GM21723 (cell line): ENCODE data around the gene NHLRC1.

Source experiments
- ATAC-seq: cut with Tn5 transposase; IDR thresholded peaks from one replicate; pipeline ENCODE4 v1.9.1; 2021; ENCODE audit warnings: mild to moderate bottlenecking, moderate library complexity; ENCODE audit not compliant: unreplicated experiment

The NHLRC1 gene

DNA sequence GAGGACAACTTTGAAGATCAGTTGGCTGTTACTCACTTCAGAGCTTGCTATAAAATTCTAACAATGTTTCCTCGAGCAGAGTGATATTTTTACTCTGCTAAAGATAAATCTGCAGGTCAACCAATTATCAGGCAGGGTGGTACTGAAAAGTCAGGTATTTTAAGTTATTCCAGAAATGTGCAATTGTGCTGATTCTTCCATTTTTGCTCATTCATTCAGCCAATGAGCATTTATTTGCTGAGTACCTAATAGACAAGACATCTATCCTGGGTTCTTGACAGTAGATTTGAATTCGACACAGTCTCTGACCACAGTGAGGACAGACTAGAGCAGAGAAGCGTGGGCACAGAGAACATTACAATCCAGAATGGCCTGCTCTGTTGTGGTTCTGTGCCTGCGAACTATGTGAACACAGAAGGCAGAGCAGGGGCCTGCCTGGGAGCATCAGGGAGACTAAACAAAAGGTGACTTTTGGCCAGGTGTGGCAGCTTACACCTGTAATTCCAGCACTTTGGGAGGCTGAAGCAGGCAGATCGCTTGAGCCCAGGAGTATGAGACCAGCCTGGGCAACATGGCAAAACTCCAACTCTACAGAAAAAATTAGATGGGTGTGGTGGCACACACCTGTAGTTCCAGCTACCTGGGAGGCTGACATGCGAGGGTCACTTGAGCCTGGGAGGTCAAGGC, 17.6 kb upstream of the NHLRC1 start:
- no peak for ATAC-seq

DNA sequence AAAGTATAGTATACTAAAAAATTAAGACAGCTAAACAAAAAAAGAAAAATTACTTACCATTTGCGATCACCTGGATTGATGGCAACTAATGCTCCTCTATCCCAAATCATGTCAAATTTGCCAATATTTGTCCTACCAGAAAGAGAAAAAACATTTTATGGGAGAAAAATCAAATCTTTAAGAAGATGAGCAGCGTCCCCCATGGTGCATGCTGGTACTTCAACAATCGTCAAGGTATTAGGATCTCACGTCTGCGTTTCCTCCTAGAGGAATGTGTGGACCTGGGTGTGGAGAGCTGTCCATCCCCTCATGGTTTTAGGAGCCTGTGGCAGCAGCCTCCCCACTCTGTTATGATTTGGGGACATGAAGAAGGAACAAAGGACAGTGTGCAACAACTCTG, 16.4 kb upstream of the NHLRC1 start:
- no peak for ATAC-seq

GRCh38 chr6:18136260-18136659, 13.8 kb upstream of the NHLRC1 start:
- ATAC-seq = no peak

DNA sequence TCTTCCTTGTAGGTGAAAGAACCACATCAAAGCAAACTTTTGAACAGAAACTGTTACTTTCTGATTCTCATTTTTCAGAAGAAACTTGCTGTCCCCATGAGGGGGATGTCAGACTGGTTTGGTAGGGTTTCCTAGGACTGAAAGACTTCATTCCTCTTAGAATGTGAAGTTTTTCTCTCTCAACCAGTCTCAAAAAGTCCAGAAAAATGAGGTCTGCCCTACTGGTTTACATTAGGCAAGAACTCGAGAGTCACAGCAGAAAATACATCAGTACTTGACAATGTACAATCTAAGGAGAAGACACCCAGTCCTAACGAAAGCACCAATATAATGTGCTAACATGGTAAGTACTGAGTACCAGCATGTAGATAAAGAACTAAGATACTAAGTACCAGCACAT, 12.7 kb upstream of the NHLRC1 start:
- no peak for ATAC-seq

DNA sequence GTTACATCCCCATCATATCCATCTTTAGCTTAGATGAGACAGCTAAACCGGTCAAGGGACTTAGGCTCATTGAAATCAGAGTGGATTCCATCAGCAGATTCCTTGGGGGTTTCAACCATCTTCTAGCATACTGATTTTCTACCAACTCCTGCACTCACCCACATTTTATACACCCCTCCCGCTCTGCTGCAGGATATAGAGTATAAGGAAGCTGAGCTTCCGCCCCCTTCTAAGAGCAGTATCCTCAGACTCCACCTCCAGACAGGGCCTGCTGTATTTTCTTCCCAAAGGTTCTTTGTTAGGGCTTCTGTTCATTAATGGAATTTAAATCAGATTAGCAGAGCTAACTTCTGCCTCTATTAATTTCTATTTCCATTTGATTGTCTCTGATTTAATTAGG, 9.9 kb upstream of the NHLRC1 start:
- no peak for ATAC-seq

DNA sequence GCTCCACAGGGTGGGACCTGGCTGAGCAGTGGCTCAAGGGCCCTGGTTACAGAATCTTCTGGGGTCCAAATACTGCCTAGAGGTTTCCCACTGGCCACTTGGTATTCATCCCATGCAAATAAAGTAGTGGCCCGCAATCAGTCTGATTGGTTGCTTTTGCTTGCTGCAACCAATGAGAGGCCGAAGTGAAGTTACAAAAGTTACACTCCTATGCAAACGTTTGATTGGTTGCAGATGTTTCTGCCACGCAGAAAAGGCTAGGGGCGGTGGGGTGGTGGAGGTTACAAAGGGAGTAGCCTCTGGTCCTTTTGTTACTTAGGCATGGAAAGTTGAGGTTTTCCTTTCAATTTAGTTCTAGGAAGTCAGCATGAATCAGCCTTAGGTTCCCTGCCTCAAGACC, 3.6 kb upstream of the NHLRC1 start:
- no peak for ATAC-seq

DNA sequence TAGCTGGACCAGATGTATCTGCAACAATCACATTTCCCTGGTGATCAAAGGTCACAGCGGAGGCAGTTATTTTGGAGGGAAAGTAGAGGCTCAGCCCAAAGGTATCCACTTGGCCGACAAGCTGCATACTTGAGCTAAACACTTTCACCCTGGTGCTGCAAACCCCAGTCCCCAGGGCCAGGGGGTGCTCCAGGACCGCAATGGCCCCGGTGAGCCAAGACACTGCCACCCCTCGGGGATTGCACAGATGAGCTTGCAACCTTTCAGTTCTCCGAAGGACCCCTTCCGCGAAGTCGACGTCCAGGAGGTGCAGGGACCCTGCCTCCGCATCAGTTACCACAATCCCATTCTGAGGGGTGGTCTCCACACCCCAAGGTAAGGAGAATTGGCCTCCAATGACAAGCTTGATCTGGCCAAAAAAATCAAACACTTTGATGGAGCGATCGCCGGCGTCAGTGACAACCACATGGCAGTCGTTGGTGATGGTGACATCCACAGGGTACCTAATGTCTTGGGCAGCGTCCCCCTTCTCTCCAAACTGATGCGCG, 823 bp downstream of the NHLRC1 start:
- ATAC-seq = no peak

DNA sequence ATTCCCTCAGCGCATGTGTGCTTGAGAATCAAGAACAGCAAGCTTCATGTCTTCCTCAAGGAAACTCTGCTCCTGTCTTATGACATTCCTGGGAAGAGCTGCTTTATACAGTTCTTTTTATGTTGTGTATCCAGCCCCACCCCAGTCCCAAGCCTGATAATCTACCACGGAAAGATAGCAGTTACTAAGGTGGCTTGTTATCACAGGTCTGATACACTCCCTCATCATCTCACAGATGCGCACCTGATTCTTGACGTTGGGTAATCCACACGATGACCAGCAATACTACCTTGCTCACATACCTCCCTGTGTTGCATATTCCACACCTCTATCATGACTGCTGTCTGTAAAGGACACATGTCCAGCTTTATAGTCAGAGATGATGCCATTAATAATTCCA, 3.2 kb downstream of the NHLRC1 start:
- ATAC-seq = no peak

GRCh38 chr6:18118330-18118729, 4.1 kb downstream of the NHLRC1 start:
- ATAC-seq = no peak

- no peak for ATAC-seq
Observed at GRCh38 chr6:18117136-18117535, 5.3 kb downstream of the NHLRC1 start.

GRCh38 chr6:18115356-18115755, 7.1 kb downstream of the NHLRC1 start:
- ATAC-seq = no peak

GRCh38 chr6:18110162-18110561, 12.3 kb downstream of the NHLRC1 start:
- no peak for ATAC-seq

DNA sequence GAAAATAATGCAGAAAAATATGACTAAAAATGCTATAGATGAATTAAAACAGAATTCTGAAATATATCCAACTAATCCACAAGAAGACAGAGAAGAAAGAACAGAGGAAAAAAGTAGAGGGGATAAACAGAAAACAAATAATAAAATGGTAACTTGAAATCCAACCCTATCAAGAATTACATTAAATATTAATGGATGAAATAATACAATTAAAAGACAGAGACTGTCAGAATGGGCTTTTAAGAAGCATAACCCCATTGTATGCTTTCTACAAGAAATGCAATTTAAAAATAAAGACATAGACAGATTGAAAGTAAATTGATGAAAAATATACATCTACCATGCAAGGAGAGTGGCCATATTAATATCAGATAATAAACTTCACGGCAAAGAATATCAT, 15.4 kb downstream of the NHLRC1 start:
- no peak for ATAC-seq

GRCh38 chr6:18102783-18103509, 19.5 kb downstream of the NHLRC1 start:
- no peak for ATAC-seq

DNA sequence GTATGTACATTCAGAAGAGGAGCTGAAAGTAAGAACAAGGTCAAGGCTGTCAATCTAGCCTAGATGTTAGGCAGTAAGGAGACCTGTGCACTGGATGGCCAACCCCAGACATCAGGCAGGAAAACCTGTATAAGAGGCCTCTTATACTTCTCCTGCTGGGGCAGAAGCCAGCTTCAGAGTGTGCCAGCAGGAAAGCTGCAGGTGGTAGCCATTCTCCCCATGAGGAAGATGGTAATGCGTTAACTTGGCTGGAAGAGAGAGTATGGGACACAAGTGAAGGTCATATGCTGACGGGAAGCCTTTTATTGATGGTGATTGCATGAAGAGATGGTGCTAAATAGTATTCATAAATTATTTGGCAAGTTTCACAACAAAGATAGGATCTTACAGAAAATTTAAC, 20.6 kb downstream of the NHLRC1 start:
- ATAC-seq = no peak

- ATAC-seq = no peak
Observed at GRCh38 chr6:18101271-18101670, 21.2 kb downstream of the NHLRC1 start.

- ATAC-seq = no peak
Observed at GRCh38 chr6:18100296-18100695, 22.2 kb downstream of the NHLRC1 start.

GRCh38 chr6:18099511-18099910, 23.0 kb downstream of the NHLRC1 start:
- no peak for ATAC-seq

DNA sequence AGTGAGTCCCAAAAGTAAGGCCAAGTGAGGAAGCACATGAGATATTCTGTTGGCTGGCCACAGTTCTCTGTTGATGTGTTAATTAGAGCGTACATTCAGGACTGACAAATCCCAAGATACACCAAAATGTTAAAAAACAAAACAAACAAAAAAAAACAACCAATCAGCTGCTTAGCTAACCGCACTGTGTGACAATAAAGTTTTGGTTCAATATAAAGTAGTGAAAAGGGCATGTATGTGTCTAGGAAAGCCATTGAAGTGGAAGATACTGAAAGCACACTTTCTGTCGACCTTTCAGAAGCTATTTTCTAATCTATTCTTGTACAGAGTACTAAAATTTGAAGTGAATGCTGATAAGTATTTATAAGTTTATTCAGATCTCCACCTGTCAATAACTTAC, 26.1 kb downstream of the NHLRC1 start:
- no peak for ATAC-seq

DNA sequence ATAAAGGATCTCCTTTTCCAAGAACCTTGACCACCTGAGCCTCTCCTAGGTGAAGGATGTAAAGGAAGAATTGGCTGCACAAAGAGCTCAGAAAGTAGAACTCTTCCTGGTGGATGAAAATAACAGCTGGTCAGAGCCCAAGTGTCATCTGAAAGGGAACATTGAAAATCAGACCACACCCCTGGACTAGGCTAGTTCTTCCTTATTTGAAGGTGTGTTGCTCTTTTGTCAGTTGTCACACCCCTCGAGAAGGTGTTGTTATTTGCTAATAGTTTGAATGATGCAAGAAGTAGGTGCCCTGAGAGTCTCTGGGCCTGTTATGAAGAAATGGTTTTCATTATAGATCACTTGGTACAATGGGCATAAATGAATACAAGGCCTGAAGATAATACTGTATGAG, 31.1 kb downstream of the NHLRC1 start:
- no peak for ATAC-seq

GRCh38 chr6:18090349-18090786, 32.1 kb downstream of the NHLRC1 start:
- no peak for ATAC-seq
